Measurements from ENCODE around the gene NDUFB7.
"Not testable (repeated sequence)": the region's sequence is repeated elsewhere in the genome, so short reads cannot be mapped to it uniquely, and the experiment has no call there.

DNA sequence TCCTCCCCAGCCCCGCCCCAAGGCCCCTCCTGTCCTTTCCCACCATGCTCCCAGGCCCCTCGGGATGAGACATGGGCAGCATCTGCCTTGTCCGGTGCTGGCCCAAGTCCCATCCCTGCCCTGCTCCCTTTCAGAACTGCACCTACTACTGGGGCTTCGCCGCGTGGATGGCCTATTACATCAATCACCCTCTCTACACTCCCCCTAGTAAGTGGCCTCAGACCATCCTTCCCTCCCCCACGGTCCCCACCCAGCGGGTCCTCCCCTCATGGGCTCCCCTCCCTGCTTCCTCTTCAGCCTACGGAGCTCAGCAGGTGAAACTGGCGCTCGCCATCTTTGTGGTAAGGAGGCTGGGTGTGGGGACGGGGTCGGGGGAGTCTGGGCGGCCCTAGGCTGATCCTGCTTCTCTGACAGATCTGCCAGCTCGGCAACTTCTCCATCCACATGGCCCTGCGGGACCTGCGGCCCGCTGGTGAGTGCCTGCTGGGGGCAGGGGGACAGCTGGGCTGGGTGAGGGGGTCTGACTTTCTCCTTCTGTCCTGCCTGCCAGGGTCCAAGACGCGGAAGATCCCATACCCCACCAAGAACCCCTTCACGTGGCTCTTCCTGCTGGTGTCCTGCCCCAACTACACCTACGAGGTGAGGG lies 7.1 kb downstream of the NDUFB7 start:
- TF ChIP-seq, protein P1, sequence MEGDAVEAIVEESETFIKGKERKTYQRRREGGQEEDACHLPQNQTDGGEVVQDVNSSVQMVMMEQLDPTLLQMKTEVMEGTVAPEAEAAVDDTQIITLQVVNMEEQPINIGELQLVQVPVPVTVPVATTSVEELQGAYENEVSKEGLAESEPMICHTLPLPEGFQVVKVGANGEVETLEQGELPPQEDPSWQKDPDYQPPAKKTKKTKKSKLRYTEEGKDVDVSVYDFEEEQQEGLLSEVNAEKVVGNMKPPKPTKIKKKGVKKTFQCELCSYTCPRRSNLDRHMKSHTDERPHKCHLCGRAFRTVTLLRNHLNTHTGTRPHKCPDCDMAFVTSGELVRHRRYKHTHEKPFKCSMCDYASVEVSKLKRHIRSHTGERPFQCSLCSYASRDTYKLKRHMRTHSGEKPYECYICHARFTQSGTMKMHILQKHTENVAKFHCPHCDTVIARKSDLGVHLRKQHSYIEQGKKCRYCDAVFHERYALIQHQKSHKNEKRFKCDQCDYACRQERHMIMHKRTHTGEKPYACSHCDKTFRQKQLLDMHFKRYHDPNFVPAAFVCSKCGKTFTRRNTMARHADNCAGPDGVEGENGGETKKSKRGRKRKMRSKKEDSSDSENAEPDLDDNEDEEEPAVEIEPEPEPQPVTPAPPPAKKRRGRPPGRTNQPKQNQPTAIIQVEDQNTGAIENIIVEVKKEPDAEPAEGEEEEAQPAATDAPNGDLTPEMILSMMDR (IDR thresholded peaks at IDR 0.05) = not testable (repeated sequence)
- not testable (repeated sequence) for TF ChIP-seq POLR2A (IDR thresholded peaks at IDR 0.05)
